Caco-2 (cell line): ENCODE measurements around the gene UNKL. TPM values are rescaled to one million over a fixed set of nuclear protein-coding genes. Genes with fewer than 3 reads are reported as not detected.

Experiments
- Bru-seq: library from RNA; stranded (reverse); fragments of 400-500 nt; gene quantifications from one replicate; lab custom pipeline; 2021; lab: Mats Ljungman, UMichigan
- BruChase-seq, 2 experiments: library from RNA; stranded (reverse); fragments of 400-500 nt; gene quantifications; one replicate each; lab custom pipeline; 2021; lab: Mats Ljungman, UMichigan
- BruUV-seq: library from RNA; stranded (reverse); fragments of 400-500 nt; replicated peaks from 2 replicates; lab custom pipeline; 2021; lab: Mats Ljungman, UMichigan
- CTCF ChIA-PET: fragments of 300-600 bp; sonication (Branson Sonifier 250); formaldehyde crosslinking; loops from one replicate; lab custom pipeline; 2022; ENCODE audit warnings: antibody characterized with exemption; lab: Charles Lee
- POLR2A ChIA-PET: fragments of 300-600 bp; sonication (Branson Sonifier 250); formaldehyde crosslinking; loops from one replicate; lab custom pipeline; 2022; ENCODE audit warnings: antibody characterized with exemption; lab: Charles Lee
- DNase-seq, 2 experiments: peaks; one replicate each; pipeline versions ENCODE4 v3.0.0 to v3.0.0-alpha.2; 2020 to 2022
- H3K27me3 ChIP-seq: replicated peaks from 2 replicates; pipeline ENCODE4 v1.6.0; 2011; ENCODE audit warnings: low read length; ENCODE audit not compliant: control insufficient read depth, insufficient read depth
- H3K36me3 ChIP-seq: 2 replicates; pipeline ENCODE4 v1.5.1; 2011; ENCODE audit warnings: low read length; ENCODE audit not compliant: control insufficient read depth, insufficient read depth
- H3K4me1 ChIP-seq: fragments of 250-450 bp; sonication (Bioruptor Pico); 2 replicates; pipeline ENCODE4 v1.5.1; 2020; ENCODE audit warnings: mild to moderate bottlenecking
- H3K4me3 ChIP-seq: 2 replicates; pipeline ENCODE4 v1.5.1; 2011; ENCODE audit warnings: low read depth, mild to moderate bottlenecking, control low read depth, low read length
- H3K9me3 ChIP-seq: fragments of 250-450 bp; sonication (Bioruptor Pico); 2 replicates; pipeline ENCODE4 v1.5.1; 2020; ENCODE audit warnings: mild to moderate bottlenecking, moderate library complexity
- H3K27ac Mint-ChIP-seq: one replicate; pipeline ENCODE4 v1.8.0; 2022; ENCODE audit warnings: mixed read lengths; ENCODE audit not compliant: unreplicated experiment
- H3K27me3 Mint-ChIP-seq: one replicate; pipeline ENCODE4 v1.8.0; 2022; ENCODE audit warnings: mixed read lengths; ENCODE audit not compliant: insufficient read depth, unreplicated experiment
- H3K36me3 Mint-ChIP-seq: one replicate; pipeline ENCODE4 v1.8.0; 2022; ENCODE audit warnings: mild to moderate bottlenecking, mixed read lengths; ENCODE audit not compliant: insufficient read depth, unreplicated experiment
- H3K4me1 Mint-ChIP-seq: one replicate; pipeline ENCODE4 v1.8.0; 2022; ENCODE audit warnings: low read depth, mixed read lengths; ENCODE audit not compliant: unreplicated experiment
- H3K4me3 Mint-ChIP-seq: one replicate; pipeline ENCODE4 v1.8.0; 2022; ENCODE audit warnings: mild to moderate bottlenecking, moderate library complexity, mixed read lengths; ENCODE audit not compliant: unreplicated experiment
- H3K9me3 Mint-ChIP-seq: one replicate; pipeline ENCODE4 v1.8.0; 2022; ENCODE audit warnings: mixed read lengths; ENCODE audit not compliant: unreplicated experiment
- intact Hi-C: fragments of 100-400 bp; cut with micrococcal nuclease; formaldehyde crosslinking; loops from one replicate; pipeline ENCODE4 v1.10.0; 2022; ENCODE audit not compliant: unreplicated experiment
- long read RNA-seq: library from polyadenylated mRNA; stranded (forward); transcript quantifications from one replicate; pipeline ENCODE4 v2.0.0, GENCODE V29; 2022
- total RNA-seq: library from RNA; stranded (reverse); gene quantifications from 2 replicates; pipeline ENCODE4 v1.2.3, GENCODE V29; 2022
- TF ChIP-seq, protein P1 (sequence below), 2 experiments: fragments of 200-600 bp in 1 of 2; IDR thresholded peaks; 1 replicate in 1 of 2; 2 replicates in 1 of 2; pipeline versions ENCODE4 v1.5.1 to v1.8.0; 2011 to 2022; ENCODE audit warnings: antibody characterized with exemption in 1 of 2, control low read depth in 1 of 2, inconsistent platforms in 1 of 2, low read depth in 1 of 2, low read length in 1 of 2, mild to moderate bottlenecking in 1 of 2, moderate library complexity in 1 of 2; ENCODE audit not compliant: insufficient read depth in 1 of 2, severe bottlenecking in 1 of 2, unreplicated experiment in 1 of 2

Gene UNKL, protein sequence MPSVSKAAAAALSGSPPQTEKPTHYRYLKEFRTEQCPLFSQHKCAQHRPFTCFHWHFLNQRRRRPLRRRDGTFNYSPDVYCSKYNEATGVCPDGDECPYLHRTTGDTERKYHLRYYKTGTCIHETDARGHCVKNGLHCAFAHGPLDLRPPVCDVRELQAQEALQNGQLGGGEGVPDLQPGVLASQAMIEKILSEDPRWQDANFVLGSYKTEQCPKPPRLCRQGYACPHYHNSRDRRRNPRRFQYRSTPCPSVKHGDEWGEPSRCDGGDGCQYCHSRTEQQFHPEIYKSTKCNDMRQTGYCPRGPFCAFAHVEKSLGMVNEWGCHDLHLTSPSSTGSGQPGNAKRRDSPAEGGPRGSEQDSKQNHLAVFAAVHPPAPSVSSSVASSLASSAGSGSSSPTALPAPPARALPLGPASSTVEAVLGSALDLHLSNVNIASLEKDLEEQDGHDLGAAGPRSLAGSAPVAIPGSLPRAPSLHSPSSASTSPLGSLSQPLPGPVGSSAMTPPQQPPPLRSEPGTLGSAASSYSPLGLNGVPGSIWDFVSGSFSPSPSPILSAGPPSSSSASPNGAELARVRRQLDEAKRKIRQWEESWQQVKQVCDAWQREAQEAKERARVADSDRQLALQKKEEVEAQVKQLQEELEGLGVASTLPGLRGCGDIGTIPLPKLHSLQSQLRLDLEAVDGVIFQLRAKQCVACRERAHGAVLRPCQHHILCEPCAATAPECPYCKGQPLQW
- total RNA-seq (31.2 and 37.7 TPM in 2 replicates), Bru-seq, nascent RNA (percentile 50 among the genes with signal in this experiment), BruChase-seq, experiment 1, labeled RNA remaining after a 2-hour chase (percentile 59 among the genes with signal in this experiment), BruChase-seq, experiment 2, labeled RNA remaining after a 6-hour chase (percentile 61 among the genes with signal in this experiment)
- long read RNA-seq, partial matches to known transcripts: 3 of 20 reads
- long read RNA-seq, other reads (novel, unspliced or antisense): 15 of 20 reads

DNA sequence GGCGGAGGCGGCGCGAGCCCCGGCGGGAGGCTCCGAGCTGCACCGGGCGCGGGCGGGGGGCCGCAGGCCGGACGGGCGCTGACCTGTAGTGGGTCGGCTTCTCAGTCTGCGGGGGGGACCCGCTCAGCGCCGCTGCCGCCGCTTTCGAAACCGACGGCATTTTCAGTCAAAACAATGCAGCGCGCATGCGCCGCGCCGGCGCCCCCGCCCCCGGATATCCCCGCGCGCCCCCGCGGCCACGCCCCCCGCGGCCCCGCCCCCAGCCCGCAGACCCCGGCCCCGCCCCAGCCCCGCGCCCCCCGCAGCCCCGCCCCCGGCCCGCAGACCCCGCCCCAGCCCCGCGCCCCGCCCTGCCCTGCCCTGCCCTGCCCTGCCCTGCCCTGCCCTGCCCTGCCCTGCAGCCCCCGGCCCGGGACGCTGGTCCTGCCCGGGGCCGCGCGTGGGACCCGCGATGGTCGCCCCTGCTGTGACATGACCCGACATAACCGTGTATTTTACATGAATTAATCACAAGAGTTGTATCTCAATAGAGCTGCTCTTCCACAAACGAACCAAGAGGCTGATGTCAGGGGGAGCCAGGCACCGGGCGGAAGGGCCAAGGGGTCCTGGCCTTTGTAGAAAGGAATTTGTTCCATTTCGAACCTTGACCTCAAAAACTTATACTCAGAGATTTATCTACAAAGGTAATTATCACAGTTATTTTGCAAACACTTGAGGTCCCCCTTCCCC, at the start of gene UNKL:
Gene UNKL, minus strand, starts transcription at position 173 of the 729 bp plus-strand sequence. Its CDS starts 13 bp downstream, at position 160.
- Histone ChIP-seq H3K9me3 (no peaks in the 10 kb centered on the region), H3K36me3 (peaks cover 2% of the 10 kb centered on the region; the same call in 1 of the 2 replicates), H3K4me1 (peaks cover 21% of the 10 kb centered on the region), H3K27me3 (no peaks in the 10 kb centered on the region), H3K4me3 (peak within 1 kb of the TSS; percentile 75)
- H3K4me1 Mint-ChIP-seq: no peaks in the 10 kb centered on the region
- DNase-seq: peak; percentile 81 to 82
- BruUV-seq: no TSS peak
- ChIA-PET POLR2A (no interaction called here), CTCF (no interaction called here)
- peaks cover 27% of the 10 kb centered on the region for H3K36me3 Mint-ChIP-seq
- H3K9me3 Mint-ChIP-seq: no peaks in the 10 kb centered on the region
- peak within 1 kb of the TSS; percentile 98 for H3K27ac Mint-ChIP-seq
- intact Hi-C loops: loop anchor here (1.0 kb wide), 1 partner anchor 16 kb away; no protein-coding TSS in a partner anchor
- TF ChIP-seq, protein P1, sequence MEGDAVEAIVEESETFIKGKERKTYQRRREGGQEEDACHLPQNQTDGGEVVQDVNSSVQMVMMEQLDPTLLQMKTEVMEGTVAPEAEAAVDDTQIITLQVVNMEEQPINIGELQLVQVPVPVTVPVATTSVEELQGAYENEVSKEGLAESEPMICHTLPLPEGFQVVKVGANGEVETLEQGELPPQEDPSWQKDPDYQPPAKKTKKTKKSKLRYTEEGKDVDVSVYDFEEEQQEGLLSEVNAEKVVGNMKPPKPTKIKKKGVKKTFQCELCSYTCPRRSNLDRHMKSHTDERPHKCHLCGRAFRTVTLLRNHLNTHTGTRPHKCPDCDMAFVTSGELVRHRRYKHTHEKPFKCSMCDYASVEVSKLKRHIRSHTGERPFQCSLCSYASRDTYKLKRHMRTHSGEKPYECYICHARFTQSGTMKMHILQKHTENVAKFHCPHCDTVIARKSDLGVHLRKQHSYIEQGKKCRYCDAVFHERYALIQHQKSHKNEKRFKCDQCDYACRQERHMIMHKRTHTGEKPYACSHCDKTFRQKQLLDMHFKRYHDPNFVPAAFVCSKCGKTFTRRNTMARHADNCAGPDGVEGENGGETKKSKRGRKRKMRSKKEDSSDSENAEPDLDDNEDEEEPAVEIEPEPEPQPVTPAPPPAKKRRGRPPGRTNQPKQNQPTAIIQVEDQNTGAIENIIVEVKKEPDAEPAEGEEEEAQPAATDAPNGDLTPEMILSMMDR (IDR thresholded peaks at IDR 0.05; ENCODE audit: insufficient read depth in 1 of 2, low read depth in 1 of 2, low read length in 1 of 2, severe bottlenecking in 1 of 2, unreplicated experiment in 1 of 2): no peak
- peak within 1 kb of the TSS; percentile 84 for H3K4me3 Mint-ChIP-seq
- no peaks in the 10 kb centered on the region for H3K27me3 Mint-ChIP-seq

DNA sequence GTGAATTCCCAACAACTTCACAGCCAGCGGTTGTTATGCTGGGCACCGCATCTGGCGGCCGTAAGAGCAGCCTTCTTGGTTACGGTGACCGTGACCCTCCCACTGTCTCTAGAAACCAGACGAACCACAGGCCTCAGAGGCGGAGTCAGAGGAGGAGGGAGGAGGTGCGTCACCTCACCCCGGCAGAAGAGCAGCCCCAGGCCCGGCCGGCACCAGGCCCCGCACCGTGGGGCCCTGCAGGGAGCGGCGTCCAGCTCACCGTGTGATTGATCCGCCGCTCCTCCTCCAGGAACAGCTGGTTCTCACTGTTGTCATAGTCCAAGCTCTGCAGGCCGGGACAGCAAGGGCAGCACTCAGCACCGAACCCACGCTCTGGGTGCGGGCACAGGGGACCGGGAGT, 46.6 kb upstream of the UNKL start:
- ChIA-PET POLR2A (no interaction called here), CTCF (interaction anchor here (0.7 kb wide), 1 partner anchor 12 kb away, joined by 3 read pairs; no protein-coding TSS in a partner anchor)
- Histone ChIP-seq H3K27me3 (no peaks in the 10 kb centered on the region), H3K36me3 (no peaks in the 10 kb centered on the region), H3K4me3 (no peak overlapping the region), H3K9me3 (no peaks in the 10 kb centered on the region), H3K4me1 (no peaks in the 10 kb centered on the region)
- no peak for DNase-seq
- H3K4me1 Mint-ChIP-seq: no peaks in the 10 kb centered on the region
- TF ChIP-seq, protein P1 (IDR thresholded peaks at IDR 0.05; ENCODE audit: insufficient read depth in 1 of 2, low read depth in 1 of 2, low read length in 1 of 2, severe bottlenecking in 1 of 2, unreplicated experiment in 1 of 2): no peak
- H3K27me3 Mint-ChIP-seq: no peaks in the 10 kb centered on the region
- intact Hi-C loops: no loop called here
- H3K9me3 Mint-ChIP-seq: no peaks in the 10 kb centered on the region
- H3K36me3 Mint-ChIP-seq: peaks cover 14% of the 10 kb centered on the region
- H3K4me3 Mint-ChIP-seq: no peak overlapping the region
- no peak overlapping the region for H3K27ac Mint-ChIP-seq
- no TSS peak for BruUV-seq
